Fibroblast of lung (primary cell): ENCODE measurements around the gene N4BP2L2. TPM values are rescaled to one million over a fixed set of nuclear protein-coding genes. Genes with fewer than 3 reads are reported as not detected.

Experiments used
- DNase-seq, 2 donors: peaks; one replicate each; pipeline versions ENCODE4 v3.0.0 to v3.0.0-alpha.2; 2010; ENCODE audit warnings: low read depth in 2 of 2
- H2AFZ ChIP-seq: 2 replicates; pipeline ENCODE4 v1.5.1; 2012; ENCODE audit warnings: low read length, control low read depth, inconsistent platforms
- H3K27ac ChIP-seq: 2 replicates; pipeline ENCODE4 v1.5.1; 2011; ENCODE audit warnings: low read length, control low read depth; ENCODE audit not compliant: insufficient read depth
- H3K27me3 ChIP-seq: 2 replicates; pipeline ENCODE4 v1.5.1; 2011; ENCODE audit warnings: mild to moderate bottlenecking, low read length; ENCODE audit not compliant: control insufficient read depth, insufficient read depth
- H3K36me3 ChIP-seq: 2 replicates; pipeline ENCODE4 v1.5.1; 2011; ENCODE audit warnings: low read length; ENCODE audit not compliant: control insufficient read depth, insufficient read depth
- H3K4me1 ChIP-seq: 2 replicates; pipeline ENCODE4 v1.5.1; 2011; ENCODE audit warnings: low read length; ENCODE audit not compliant: control insufficient read depth, insufficient read depth; ENCODE audit errors: extremely low read depth
- H3K4me2 ChIP-seq: 2 replicates; pipeline ENCODE4 v1.5.1; 2011; ENCODE audit warnings: low read length, control low read depth; ENCODE audit not compliant: insufficient read depth; ENCODE audit errors: extremely low read depth
- H3K4me3 ChIP-seq, 4 experiments: fragments of 200-600 bp in 1 of 4; sonication (generic) in 1 of 4; replicated peaks in 1 of 4; 2 replicates each; pipeline ENCODE4 v1.5.1; 2011 to 2016; ENCODE audit warnings: low read length in 4 of 4, low read depth in 3 of 4, mild to moderate bottlenecking in 3 of 4, control low read depth in 2 of 4, inconsistent platforms in 1 of 4, mixed read lengths in 1 of 4; ENCODE audit not compliant: insufficient read depth in 1 of 4; ENCODE audit errors: control extremely low read depth in 1 of 4
- H3K79me2 ChIP-seq: 2 replicates; pipeline ENCODE4 v1.5.1; 2012; ENCODE audit warnings: mild to moderate bottlenecking, low read length, inconsistent platforms; ENCODE audit not compliant: control insufficient read depth, insufficient read depth
- H3K9ac ChIP-seq: 2 replicates; pipeline ENCODE4 v1.5.1; 2011; ENCODE audit warnings: mild to moderate bottlenecking, low read length, control low read depth; ENCODE audit not compliant: insufficient read depth
- H3K9me3 ChIP-seq: 2 replicates; pipeline ENCODE4 v1.5.1; 2012; ENCODE audit warnings: low read depth, low read length; ENCODE audit not compliant: control insufficient read depth, insufficient read depth
- H4K20me1 ChIP-seq: 2 replicates; pipeline ENCODE4 v1.5.1; 2011; ENCODE audit warnings: low read length; ENCODE audit not compliant: control insufficient read depth, insufficient read depth; ENCODE audit errors: extremely low read depth
- EZH2 ChIP-seq: IDR thresholded peaks from 2 replicates; pipeline ENCODE4 v1.5.1; 2012; ENCODE audit warnings: low read length, control low read depth, mild to moderate bottlenecking; ENCODE audit errors: missing control alignments
- polyA plus RNA-seq, 2 donors: library from polyadenylated mRNA; depleted of rRNA in 1 of 2; stranded (reverse) in 1 of 2; unstranded in 1 of 2; fragments of >200 nt; gene quantifications; 2 replicates each; pipeline ENCODE4 v1.2.1, GENCODE V29; 2011 to 2012; ENCODE audit warnings: missing spikeins in 1 of 2
- total RNA-seq: library from RNA; depleted of rRNA; stranded (reverse); fragments of >200 nt; gene quantifications from 2 replicates; pipeline ENCODE4 v1.2.1, GENCODE V29; 2014
- TF ChIP-seq, protein P1 (sequence below), 2 donors: IDR thresholded peaks in 1 of 2; conservative IDR thresholded peaks in 1 of 2; 1 replicate in 1 of 2; 2 replicates in 1 of 2; pipeline ENCODE4 v1.5.1; 2011 to 2012; ENCODE audit warnings: low read length in 2 of 2, control low read depth in 1 of 2, inconsistent platforms in 1 of 2, low read depth in 1 of 2, mild to moderate bottlenecking in 1 of 2

Gene N4BP2L2
- total and polyA plus RNA-seq, 2 donors (not counting 1 experiment from before 2014, with no cell fraction given): 62.4 to 139 TPM

DNA sequence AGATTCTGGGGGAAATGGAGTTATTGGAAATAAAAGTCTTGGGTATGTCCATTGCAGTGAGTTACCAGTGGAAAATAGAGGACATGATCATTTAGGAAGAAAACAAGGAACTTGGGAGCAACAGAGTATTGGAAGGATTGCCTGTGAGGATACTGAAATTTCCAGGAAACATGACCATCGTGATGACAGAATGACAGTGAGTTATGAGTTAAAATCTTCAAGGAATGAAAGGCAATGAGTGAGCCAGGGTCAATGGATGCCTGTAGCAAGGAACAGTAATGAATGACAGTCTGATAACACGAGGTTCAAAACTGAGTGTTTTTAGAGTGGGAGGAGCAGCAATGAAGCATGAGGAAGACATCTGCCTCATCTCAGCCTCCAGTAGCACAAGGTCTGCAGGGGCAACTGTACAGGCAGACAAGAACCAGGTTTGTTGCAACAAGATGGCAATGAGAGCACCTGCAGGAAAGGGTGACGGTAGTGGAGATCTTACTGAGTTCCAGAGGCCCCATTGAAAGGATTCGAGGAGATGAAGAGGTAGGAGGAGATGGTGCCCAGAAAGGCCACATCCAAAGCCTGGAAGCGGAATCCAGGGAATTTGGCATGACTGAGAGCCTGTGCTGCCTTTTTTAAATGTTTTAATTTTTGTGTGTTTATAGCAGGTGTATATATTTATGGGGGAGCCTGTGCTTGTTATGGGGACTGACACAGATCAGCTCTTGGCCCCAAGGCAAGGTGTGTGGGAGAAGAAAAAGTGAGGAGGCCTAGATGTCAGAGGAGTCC, 154.6 kb downstream of the N4BP2L2 start:
- Histone ChIP-seq H3K27me3 (no peaks in the 10 kb centered on the region), H3K27ac (no peak overlapping the region), H3K79me2 (no peaks in the 10 kb centered on the region), H3K4me2 (no peak overlapping the region), H3K4me3 (no peak overlapping the region), H3K9ac (no peak overlapping the region), H3K36me3 (no peaks in the 10 kb centered on the region), H3K9me3 (no peaks in the 10 kb centered on the region), H3K4me1 (no peaks in the 10 kb centered on the region), H4K20me1 (no peaks in the 10 kb centered on the region), H2AFZ (no peak overlapping the region)
- no peak for DNase-seq
- no peak for TF ChIP-seq EZH2
- TF ChIP-seq, protein P1, sequence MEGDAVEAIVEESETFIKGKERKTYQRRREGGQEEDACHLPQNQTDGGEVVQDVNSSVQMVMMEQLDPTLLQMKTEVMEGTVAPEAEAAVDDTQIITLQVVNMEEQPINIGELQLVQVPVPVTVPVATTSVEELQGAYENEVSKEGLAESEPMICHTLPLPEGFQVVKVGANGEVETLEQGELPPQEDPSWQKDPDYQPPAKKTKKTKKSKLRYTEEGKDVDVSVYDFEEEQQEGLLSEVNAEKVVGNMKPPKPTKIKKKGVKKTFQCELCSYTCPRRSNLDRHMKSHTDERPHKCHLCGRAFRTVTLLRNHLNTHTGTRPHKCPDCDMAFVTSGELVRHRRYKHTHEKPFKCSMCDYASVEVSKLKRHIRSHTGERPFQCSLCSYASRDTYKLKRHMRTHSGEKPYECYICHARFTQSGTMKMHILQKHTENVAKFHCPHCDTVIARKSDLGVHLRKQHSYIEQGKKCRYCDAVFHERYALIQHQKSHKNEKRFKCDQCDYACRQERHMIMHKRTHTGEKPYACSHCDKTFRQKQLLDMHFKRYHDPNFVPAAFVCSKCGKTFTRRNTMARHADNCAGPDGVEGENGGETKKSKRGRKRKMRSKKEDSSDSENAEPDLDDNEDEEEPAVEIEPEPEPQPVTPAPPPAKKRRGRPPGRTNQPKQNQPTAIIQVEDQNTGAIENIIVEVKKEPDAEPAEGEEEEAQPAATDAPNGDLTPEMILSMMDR (conservative IDR thresholded peaks at IDR 0.05 in 1 of 2, IDR thresholded peaks at IDR 0.05 in 1 of 2; ENCODE audit: low read depth in 1 of 2, low read length in 2 of 2): no peak

Other genes starting within 250 kb of the N4BP2L2 start
- not detected in 2 replicates for gene ZAR1L, start 223.4 kb downstream of the N4BP2L2 start, total RNA-seq
- gene ZAR1L, start 223.4 kb downstream of the N4BP2L2 start, polyA plus RNA-seq: not detected in 2 replicates
- gene BRCA2, start 223.3 kb downstream of the N4BP2L2 start, total RNA-seq: 2.1 and 4.5 TPM in 2 replicates
- gene BRCA2, start 223.3 kb downstream of the N4BP2L2 start, polyA plus RNA-seq: 2.0 and 3.2 TPM in 2 replicates
- 5.6 and 5.9 TPM in 2 replicates for gene N4BP2L1, start 110.7 kb downstream of the N4BP2L2 start, total RNA-seq
- 1.1 and 2.7 TPM in 2 replicates for gene N4BP2L1, start 110.7 kb downstream of the N4BP2L2 start, polyA plus RNA-seq
- 23.6 and 25.6 TPM in 2 replicates for gene PDS5B, start 47.7 kb upstream of the N4BP2L2 start, total RNA-seq
- gene PDS5B, start 47.7 kb upstream of the N4BP2L2 start, polyA plus RNA-seq: 18.5 and 18.6 TPM in 2 replicates